Hair follicular keratinocyte (primary cell): ENCODE results near the gene RUNDC3A. TPM values are rescaled to one million over a fixed set of nuclear protein-coding genes. Genes with fewer than 3 reads are reported as not detected.

ENCODE experiments used
- total RNA-seq: library from RNA; depleted of rRNA; stranded (reverse); fragments of >200 nt; gene quantifications from 2 replicates; pipeline ENCODE4 v1.2.3, GENCODE V29; 2015

RUNDC3A gene
- 2.2 and 4.1 TPM in 2 replicates for total RNA-seq

GRCh38 chr17:44308320-44308818 lies at the start of gene RUNDC3A:
TSS of gene RUNDC3A (plus strand) at chr17:44308601. CDS start at chr17:44308833, 232 bp downstream.

GRCh38 chr17:44267818-44268490 lies 40.4 kb upstream of the RUNDC3A start, which contains the start of gene SLC4A1:
TSS of gene SLC4A1 (minus strand) at chr17:44268135. CDS start at chr17:44262866, 5,269 bp downstream.

GRCh38 chr17:44324571-44325275 lies 16.3 kb downstream of the RUNDC3A start, which contains the start of gene SLC25A39:
TSS of gene SLC25A39 (minus strand) at chr17:44324823. CDS start at chr17:44323562, 1,261 bp downstream.

GRCh38 chr17:44344939-44345453 lies 36.6 kb downstream of the RUNDC3A start, which contains the start of gene GRN:
TSS of gene GRN (plus strand) at chr17:44345302. CDS start at chr17:44349165, 3,863 bp downstream.

GRCh38 chr17:44363613-44364159 lies 55.3 kb downstream of the RUNDC3A start, which contains the start of gene FAM171A2:
TSS of gene FAM171A2 (minus strand) at chr17:44363853. CDS start at chr17:44363714, 139 bp downstream.

Other genes with a start within 250 kb of the RUNDC3A start
- 55.6 and 59.4 TPM in 2 replicates for gene LSM12, start 241.9 kb upstream of the RUNDC3A start, total RNA-seq
- 36.5 and 42.4 TPM in 2 replicates for gene G6PC3, start 237.9 kb upstream of the RUNDC3A start, total RNA-seq
- 8.7 and 17.2 TPM in 2 replicates for gene HDAC5, start 185.0 kb upstream of the RUNDC3A start, total RNA-seq
- 2.8 and 7.8 TPM in 2 replicates for gene HROB, start 166.7 kb upstream of the RUNDC3A start, total RNA-seq
- gene ASB16, start 137.9 kb upstream of the RUNDC3A start, total RNA-seq: not detected in 2 replicates
- 18.6 and 21.2 TPM in 2 replicates for gene TMUB2, start 121.6 kb upstream of the RUNDC3A start, total RNA-seq
- gene ATXN7L3, start 108.7 kb upstream of the RUNDC3A start, total RNA-seq: 47.5 and 55.4 TPM in 2 replicates
- gene UBTF, start 88.9 kb upstream of the RUNDC3A start, total RNA-seq: 28.7 and 34.2 TPM in 2 replicates
- gene SLC4A1, start 40.5 kb upstream of the RUNDC3A start, total RNA-seq: not detected in 2 replicates
- 142 and 182 TPM in 2 replicates for gene SLC25A39, start 16.2 kb downstream of the RUNDC3A start, total RNA-seq
- gene GRN, start 36.7 kb downstream of the RUNDC3A start, total RNA-seq: 366 and 511 TPM in 2 replicates
- 2.7 and 3.4 TPM in 2 replicates for gene FAM171A2, start 55.3 kb downstream of the RUNDC3A start, total RNA-seq
- gene ITGA2B, start 81.0 kb downstream of the RUNDC3A start, total RNA-seq: 0.15 and 0.23 TPM in 2 replicates
- gene GPATCH8, start 194.8 kb downstream of the RUNDC3A start, total RNA-seq: 12.7 and 14.9 TPM in 2 replicates
- gene FZD2, start 248.9 kb downstream of the RUNDC3A start, total RNA-seq: 1.6 and 4.9 TPM in 2 replicates